Cardiac fibroblast (primary cell): ENCODE data around the gene TMPRSS3.

Source experiments
- DNase-seq, 2 donors: peaks; one replicate each; pipeline versions ENCODE4 v3.0.0 to v3.0.0-alpha.2; 2010; ENCODE audit warnings: low read depth in 2 of 2
- H3K4me3 ChIP-seq, 2 donors: replicated peaks in 1 of 2; 1 replicate in 1 of 2; 2 replicates in 1 of 2; pipeline ENCODE4 v1.5.1; 2011; ENCODE audit warnings: low read depth in 2 of 2, low read length in 2 of 2, mild to moderate bottlenecking in 2 of 2, moderate library complexity in 1 of 2
- TF ChIP-seq, protein P1 (sequence below): IDR thresholded peaks from one replicate; pipeline ENCODE4 v1.5.1; 2011; ENCODE audit warnings: low read depth, mild to moderate bottlenecking, low read length, inconsistent platforms

Gene TMPRSS3

DNA sequence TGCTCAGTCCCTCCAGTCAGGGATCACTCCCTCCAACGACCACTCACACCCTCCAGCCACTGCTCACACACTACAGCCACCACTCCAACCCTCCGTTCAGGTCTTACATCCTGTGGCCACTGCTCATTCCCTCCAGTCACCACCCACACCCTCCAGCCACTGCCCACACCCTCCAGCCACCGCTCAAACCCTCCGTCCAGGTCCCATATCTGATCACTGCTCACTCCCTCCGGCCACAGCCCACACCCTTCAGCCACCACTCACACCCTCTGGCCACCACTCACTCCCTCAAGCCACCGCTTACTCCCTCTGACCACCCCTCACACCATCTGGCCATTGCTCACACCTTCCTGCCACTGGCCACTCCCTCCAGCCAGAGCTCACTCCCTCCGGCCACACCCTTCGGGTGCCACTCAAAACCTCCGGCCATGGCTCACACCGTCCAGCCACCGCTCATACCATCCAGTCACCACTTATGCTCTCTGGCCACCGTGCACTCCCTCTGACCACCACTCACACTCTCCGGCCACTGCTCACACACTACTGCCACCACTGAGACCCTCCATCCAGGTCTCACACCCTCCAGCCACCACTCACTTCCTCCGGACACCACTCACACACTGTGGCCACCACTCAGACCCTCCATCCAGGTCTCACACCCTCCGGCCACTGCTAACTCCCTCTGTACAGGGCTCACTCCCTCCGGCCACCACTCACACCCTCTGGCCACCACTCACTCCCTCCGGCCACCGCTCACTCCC lies 24.8 kb downstream of the TMPRSS3 start:
- TF ChIP-seq, protein P1, sequence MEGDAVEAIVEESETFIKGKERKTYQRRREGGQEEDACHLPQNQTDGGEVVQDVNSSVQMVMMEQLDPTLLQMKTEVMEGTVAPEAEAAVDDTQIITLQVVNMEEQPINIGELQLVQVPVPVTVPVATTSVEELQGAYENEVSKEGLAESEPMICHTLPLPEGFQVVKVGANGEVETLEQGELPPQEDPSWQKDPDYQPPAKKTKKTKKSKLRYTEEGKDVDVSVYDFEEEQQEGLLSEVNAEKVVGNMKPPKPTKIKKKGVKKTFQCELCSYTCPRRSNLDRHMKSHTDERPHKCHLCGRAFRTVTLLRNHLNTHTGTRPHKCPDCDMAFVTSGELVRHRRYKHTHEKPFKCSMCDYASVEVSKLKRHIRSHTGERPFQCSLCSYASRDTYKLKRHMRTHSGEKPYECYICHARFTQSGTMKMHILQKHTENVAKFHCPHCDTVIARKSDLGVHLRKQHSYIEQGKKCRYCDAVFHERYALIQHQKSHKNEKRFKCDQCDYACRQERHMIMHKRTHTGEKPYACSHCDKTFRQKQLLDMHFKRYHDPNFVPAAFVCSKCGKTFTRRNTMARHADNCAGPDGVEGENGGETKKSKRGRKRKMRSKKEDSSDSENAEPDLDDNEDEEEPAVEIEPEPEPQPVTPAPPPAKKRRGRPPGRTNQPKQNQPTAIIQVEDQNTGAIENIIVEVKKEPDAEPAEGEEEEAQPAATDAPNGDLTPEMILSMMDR = no peak
- no peak for DNase-seq
- no peak overlapping the region for H3K4me3 ChIP-seq

DNA sequence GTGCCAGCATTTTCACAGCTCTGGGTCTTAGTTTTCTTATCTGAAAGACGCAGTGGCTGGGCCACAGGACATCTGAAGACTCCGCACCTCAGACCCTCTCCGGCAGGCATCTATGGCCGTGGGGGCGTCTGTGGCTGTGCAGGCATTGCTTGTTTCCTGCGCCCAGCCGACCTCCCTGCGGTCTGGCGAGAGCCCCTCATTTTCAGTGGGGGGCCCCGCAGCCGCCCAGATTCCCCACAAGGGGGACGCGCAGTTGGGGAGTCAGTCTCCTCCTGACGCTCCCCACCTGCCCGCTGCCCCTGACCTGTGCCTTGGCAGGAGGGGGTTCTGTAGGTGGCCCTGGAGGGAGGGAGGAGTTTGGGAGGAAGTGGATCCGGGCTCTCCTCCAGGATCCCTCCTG lies 26.0 kb downstream of the TMPRSS3 start:
- TF ChIP-seq, protein P1 = no peak
- DNase-seq = no peak
- H3K4me3 ChIP-seq = no peak overlapping the region

DNA sequence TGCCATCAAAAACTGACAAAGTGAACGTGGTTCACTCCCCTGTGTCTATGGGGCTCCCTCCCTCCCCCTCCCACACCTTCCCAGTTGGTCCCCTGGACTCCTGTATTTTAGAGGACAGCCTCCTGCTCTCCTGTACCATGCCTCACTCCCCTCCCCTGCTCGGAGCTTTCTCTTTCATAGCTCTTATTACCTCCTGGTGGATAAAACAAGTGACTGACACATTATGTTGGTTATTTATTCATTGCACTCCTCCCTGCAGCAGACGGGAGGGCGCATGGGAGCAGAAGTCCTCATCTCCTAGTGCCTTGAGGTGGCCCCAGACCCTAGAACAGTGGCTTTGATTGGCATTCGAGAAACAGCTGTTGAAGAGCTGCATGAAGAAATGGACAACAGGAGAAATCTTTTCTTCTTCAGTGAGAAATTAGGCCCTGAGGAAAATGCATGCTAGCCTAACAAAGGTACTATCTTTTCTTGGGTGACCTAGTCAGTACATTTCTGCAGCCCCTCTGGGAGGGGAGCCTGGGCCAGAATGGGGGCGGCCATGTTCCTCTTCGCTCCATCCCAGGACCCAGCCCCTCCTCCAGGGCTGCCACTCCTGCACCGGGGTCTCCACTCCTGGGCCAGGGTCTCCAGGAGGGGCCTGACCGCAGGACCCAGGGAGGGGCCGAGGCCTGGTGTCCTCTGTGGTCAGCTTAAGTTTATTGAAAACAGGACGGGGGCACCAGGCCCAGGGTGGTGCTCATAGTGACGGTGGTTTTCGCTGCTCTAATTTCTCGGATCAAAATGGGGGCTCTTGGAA lies 28.3 kb downstream of the TMPRSS3 start:
- no peak for DNase-seq
- TF ChIP-seq, protein P1 = no peak
- no peak overlapping the region for H3K4me3 ChIP-seq

DNA sequence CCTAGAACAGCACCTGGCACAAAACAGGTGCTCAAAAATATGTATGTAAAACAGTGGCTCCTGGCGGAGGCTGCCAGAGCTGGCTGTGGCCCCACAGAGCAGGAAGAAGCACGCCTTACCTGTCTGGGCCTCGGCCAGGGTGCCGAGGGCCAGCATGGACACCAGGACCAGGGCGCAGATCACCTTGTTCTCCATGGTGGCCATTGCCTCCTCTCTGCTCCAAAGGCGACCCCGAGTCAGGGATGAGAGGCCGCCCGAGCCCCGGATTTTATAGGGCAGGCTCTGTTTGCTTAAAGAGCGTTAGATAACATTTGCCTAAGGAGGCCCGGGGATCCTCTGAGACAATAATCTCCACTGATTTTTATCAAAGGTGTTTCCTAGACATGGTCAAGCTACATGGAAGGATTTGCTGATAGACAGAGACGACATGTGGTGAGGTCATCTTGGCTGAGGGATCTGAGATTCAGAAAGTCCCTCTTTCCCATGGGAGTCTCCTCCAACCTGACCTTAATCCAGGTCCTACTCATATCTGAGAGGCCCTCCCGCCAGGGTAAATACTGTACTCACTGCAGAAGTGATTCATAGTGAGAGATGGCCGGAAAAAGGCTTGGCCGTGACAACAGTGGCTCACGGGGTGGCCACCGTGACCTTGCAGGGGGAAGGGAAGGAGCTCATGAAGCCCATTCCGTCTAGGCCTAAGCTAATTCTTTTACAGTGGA lies 29.4 kb downstream of the TMPRSS3 start, which contains the start of gene TFF1:
Gene TFF1 (minus strand): TSS at position 244 of the 719 bp plus-strand sequence. CDS start 40 bp downstream, at position 204.
- DNase-seq = peak in 1 of 2 donors; percentile 12
- TF ChIP-seq, protein P1 = no peak
- no peak within 1 kb of the TSS for H3K4me3 ChIP-seq

DNA sequence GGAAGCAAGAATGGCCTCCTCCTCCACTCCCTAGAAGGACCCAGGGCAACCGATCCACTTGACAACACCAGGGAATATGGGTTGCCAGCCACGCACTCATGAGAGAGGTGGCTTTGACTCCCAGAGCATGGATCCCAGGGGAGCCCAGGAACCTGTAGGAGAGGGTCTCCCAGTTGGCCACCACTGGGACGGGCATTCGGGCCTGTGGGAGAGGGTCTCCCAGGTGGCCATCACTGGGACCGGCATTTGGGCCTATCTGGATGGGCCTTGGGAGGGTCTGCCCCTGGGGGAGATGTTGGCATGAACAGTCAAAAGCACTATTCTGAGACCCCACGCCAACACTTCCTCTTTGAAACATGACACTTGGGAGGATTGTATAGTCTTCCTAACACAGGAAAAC lies 30.1 kb downstream of the TMPRSS3 start:
- DNase-seq = no peak
- no peak overlapping the region for H3K4me3 ChIP-seq
- TF ChIP-seq, protein P1 = no peak

DNA sequence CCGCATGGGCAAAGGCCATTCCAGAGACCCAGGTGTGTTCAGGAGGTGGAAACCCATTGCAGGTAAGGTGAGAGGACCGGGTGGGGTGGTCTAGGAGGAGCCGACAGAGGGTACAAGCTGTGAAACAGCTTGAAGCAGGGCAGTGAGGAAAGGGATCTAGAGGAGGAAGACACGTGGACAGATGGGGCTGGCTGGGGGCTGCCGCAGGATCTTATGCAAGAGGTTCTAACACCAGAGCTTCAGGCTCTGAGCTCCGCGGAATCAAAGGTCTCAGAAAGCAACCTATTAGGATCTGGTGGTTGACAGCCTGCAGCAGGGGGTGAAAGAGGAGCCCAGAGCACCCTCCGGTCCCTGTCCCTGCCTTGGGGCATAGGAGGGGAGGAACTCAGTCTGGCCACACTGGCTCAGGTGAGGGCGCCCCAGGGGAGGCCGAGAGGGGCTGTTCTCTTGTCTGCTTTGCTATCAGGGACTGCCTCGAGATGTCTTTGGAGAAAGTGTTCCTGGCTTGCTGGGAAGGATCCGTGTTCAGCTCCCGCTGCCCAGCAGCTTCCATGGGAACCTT lies 31.5 kb downstream of the TMPRSS3 start:
- TF ChIP-seq, protein P1 = no peak

More for the DNA sequence above, 31.5 kb downstream of the TMPRSS3 start:
- DNase-seq = no peak
- no peak overlapping the region for H3K4me3 ChIP-seq
